GM23338 (cell line): ENCODE results near the gene GRM5. TPM values are rescaled to one million over a fixed set of nuclear protein-coding genes. Genes with fewer than 3 reads are reported as not detected.
"Not testable (repeated sequence)": the region's sequence is repeated elsewhere in the genome, so short reads cannot be mapped to it uniquely, and the experiment has no call there.

Source experiments
- ATAC-seq: fragments of 200-7000 bp; cut with Tn5 transposase; 3 replicates; pipeline ENCODE4 v1.9.1; 2020
- DNase-seq: peaks from one replicate; pipeline ENCODE4 v3.0.0-alpha.2; 2015; ENCODE audit warnings: low spot score
- H2AFZ ChIP-seq: fragments of 200-600 bp; sonication (generic); 2 replicates; pipeline ENCODE4 v1.8.0; 2016; ENCODE audit warnings: antibody characterized with exemption, mild to moderate bottlenecking, moderate library complexity
- H3F3A ChIP-seq: fragments of 200-600 bp; sonication (generic); replicated peaks from 2 replicates; pipeline ENCODE4 v1.8.0; 2017; ENCODE audit warnings: antibody characterized with exemption, mixed run types, low read depth
- H3K27ac ChIP-seq: fragments of 200-600 bp; sonication (generic); 2 replicates; pipeline ENCODE4 v1.6.1; 2016; ENCODE audit warnings: low read depth
- H3K27me3 ChIP-seq: fragments of 200-600 bp; sonication (generic); 2 replicates; pipeline ENCODE4 v1.8.0; 2016; ENCODE audit warnings: mild to moderate bottlenecking, mixed run types, moderate library complexity; ENCODE audit not compliant: insufficient read depth
- H3K36me3 ChIP-seq: fragments of 200-600 bp; sonication (generic); 2 replicates; pipeline ENCODE4 v1.8.0; 2016; ENCODE audit warnings: mild to moderate bottlenecking; ENCODE audit not compliant: insufficient read depth
- H3K4me1 ChIP-seq: fragments of 200-600 bp; sonication (generic); 2 replicates; pipeline ENCODE4 v1.8.0; 2016; ENCODE audit warnings: mild to moderate bottlenecking, moderate library complexity; ENCODE audit not compliant: insufficient read depth
- H3K4me2 ChIP-seq: fragments of 200-600 bp; sonication (generic); 2 replicates; pipeline ENCODE4 v1.7.1; 2017; ENCODE audit warnings: mixed run types
- H3K4me3 ChIP-seq: fragments of 200-600 bp; sonication (generic); 2 replicates; pipeline ENCODE4 v1.6.1; 2016; ENCODE audit warnings: mixed run types
- H3K79me2 ChIP-seq: fragments of 200-600 bp; sonication (generic); replicated peaks from 2 replicates; pipeline ENCODE4 v1.8.0; 2017; ENCODE audit warnings: mild to moderate bottlenecking; ENCODE audit not compliant: insufficient read depth
- H3K9me2 ChIP-seq: fragments of 200-600 bp; sonication (generic); 2 replicates; pipeline ENCODE4 v1.8.0; 2017; ENCODE audit not compliant: insufficient read depth
- H4K20me1 ChIP-seq: fragments of 200-600 bp; sonication (generic); replicated peaks from 2 replicates; pipeline ENCODE4 v1.8.0; 2017; ENCODE audit warnings: mild to moderate bottlenecking; ENCODE audit not compliant: insufficient read depth
- H3K27ac Mint-ChIP-seq: 2 replicates; pipeline ENCODE4 v1.8.0; 2020; ENCODE audit warnings: inconsistent platforms, mild to moderate bottlenecking, moderate library complexity, mixed read lengths
- H3K27me3 Mint-ChIP-seq: 3 replicates; pipeline ENCODE4 v1.8.0; 2022; ENCODE audit warnings: low read depth, mild to moderate bottlenecking, moderate library complexity, mixed read lengths, inconsistent platforms; ENCODE audit not compliant: insufficient read depth, poor library complexity
- H3K36me3 Mint-ChIP-seq: 3 replicates; pipeline ENCODE4 v1.8.0; 2021; ENCODE audit warnings: low read depth, mild to moderate bottlenecking, inconsistent platforms, moderate library complexity, mixed read lengths
- H3K4me1 Mint-ChIP-seq: 3 replicates; pipeline ENCODE4 v1.8.0; 2020; ENCODE audit warnings: mild to moderate bottlenecking, inconsistent platforms, mixed read lengths
- H3K4me3 Mint-ChIP-seq: 3 replicates; pipeline ENCODE4 v1.8.0; 2021; ENCODE audit warnings: moderate library complexity, mild to moderate bottlenecking, inconsistent platforms, mixed read lengths
- H3K9me3 Mint-ChIP-seq: 3 replicates; pipeline ENCODE4 v1.8.0; 2020; ENCODE audit warnings: moderate library complexity, mild to moderate bottlenecking, inconsistent platforms, mixed read lengths
- CREB1 ChIP-seq: fragments of 250-450 bp; sonication (Bioruptor Pico); IDR thresholded peaks from 2 replicates; pipeline ENCODE4 v1.5.0; 2020; ENCODE audit warnings: low read depth, mild to moderate bottlenecking, moderate library complexity
- CTCF ChIP-seq, 2 experiments: fragments of 200-600 bp in 1 of 2; sonication (generic) in 1 of 2; conservative IDR thresholded peaks; 2 replicates each; pipeline versions ENCODE4 v1.5.1 to v1.6.1; 2016 to 2017; ENCODE audit warnings: antibody characterized with exemption in 2 of 2, low read depth in 2 of 2, mild to moderate bottlenecking in 2 of 2, moderate library complexity in 1 of 2
- ETS1 ChIP-seq: IDR thresholded peaks from 2 replicates; pipeline ENCODE4 v1.6.1; 2016; ENCODE audit warnings: antibody characterized with exemption
- EZH2 ChIP-seq: fragments of 200-600 bp; sonication (generic); IDR thresholded peaks from one replicate; pipeline ENCODE4 v1.8.0; 2017; ENCODE audit warnings: antibody characterized with exemption, mild to moderate bottlenecking, low read depth; ENCODE audit not compliant: unreplicated experiment
- EZH2phosphoT487 ChIP-seq: fragments of 200-600 bp; sonication (generic); IDR thresholded peaks from one replicate; pipeline ENCODE4 v1.8.1; 2018; ENCODE audit warnings: antibody characterized with exemption; ENCODE audit not compliant: unreplicated experiment
- JUNB ChIP-seq: IDR thresholded peaks from one replicate; pipeline ENCODE4 v1.6.1; 2016; ENCODE audit warnings: antibody characterized with exemption; ENCODE audit not compliant: unreplicated experiment
- NANOG ChIP-seq: IDR thresholded peaks from 2 replicates; pipeline ENCODE4 v1.6.1; 2016; ENCODE audit warnings: antibody characterized with exemption, borderline replicate concordance
- POLR2AphosphoS5 ChIP-seq: IDR thresholded peaks from 2 replicates; pipeline ENCODE4 v1.6.1; 2016; ENCODE audit warnings: antibody characterized with exemption, low read depth
- REST ChIP-seq: IDR thresholded peaks from one replicate; pipeline ENCODE4 v1.6.1; 2018; ENCODE audit warnings: antibody characterized with exemption; ENCODE audit not compliant: unreplicated experiment
- STAT1 ChIP-seq: IDR thresholded peaks from one replicate; pipeline ENCODE4 v1.6.1; 2016; ENCODE audit warnings: antibody characterized with exemption; ENCODE audit not compliant: unreplicated experiment
- ZNF114 ChIP-seq: fragments of 250-450 bp; sonication (Bioruptor Pico); IDR thresholded peaks from 2 replicates; pipeline ENCODE4 v1.5.0; 2020; ENCODE audit warnings: mild to moderate bottlenecking, moderate library complexity
- ZNF331 ChIP-seq: fragments of 250-450 bp; sonication (Bioruptor Pico); IDR thresholded peaks from 2 replicates; pipeline ENCODE4 v1.5.0; 2020; ENCODE audit warnings: low read depth, mild to moderate bottlenecking, moderate library complexity
- polyA plus RNA-seq: library from polyadenylated mRNA; unstranded; fragments of >200 nt; fragmentation: Nextera tagmentation; extraction: Ambion mirVana; gene quantifications from 2 replicates; pipeline ENCODE4 v1.2.1, GENCODE V29; 2016
- total RNA-seq: library from RNA; depleted of rRNA; stranded (reverse); fragments of >200 nt; shearing (Covaris generic); gene quantifications from 2 replicates; pipeline ENCODE4 v1.2.3, GENCODE V29; 2014

The GRM5 gene
- total and polyA plus RNA-seq, 2 experiments from 2014 or later: 0.23 to 0.45 TPM

GRCh38 chr11:88917065-88917464 lies 148.7 kb downstream of the GRM5 start:
- H3K4me3 Mint-ChIP-seq, ATAC-seq, H3K27ac ChIP-seq, H3K4me2 ChIP-seq, H3K4me3 ChIP-seq, H3K36me3 Mint-ChIP-seq, H3K4me1 Mint-ChIP-seq, DNase-seq, H3K36me3 ChIP-seq, H3F3A ChIP-seq, H3K79me2 ChIP-seq, H3K27ac Mint-ChIP-seq, H3K9me2 ChIP-seq, H4K20me1 ChIP-seq, H3K27me3 Mint-ChIP-seq, H2AFZ ChIP-seq, H3K9me3 Mint-ChIP-seq, H3K27me3 ChIP-seq, H3K4me1 ChIP-seq: not testable (repeated sequence)
- TF ChIP-seq CTCF (conservative IDR thresholded peaks at IDR 0.05; ENCODE audit: low read depth in 2 of 2): peak in 1 of 2 experiments; percentile 27; a peak in 2 of 4 replicates

GRCh38 chr11:88909500-88909899 lies 156.3 kb downstream of the GRM5 start:
- Mint-ChIP-seq H3K27me3 (peaks cover 4% of the 10 kb centered on the region), H3K9me3 (no peaks in the 10 kb centered on the region), H3K4me1 (peaks cover 6% of the 10 kb centered on the region; the same call in 1 of the 3 replicates), H3K36me3 (no peaks in the 10 kb centered on the region), H3K4me3 (no peak overlapping the region), H3K27ac (no peak overlapping the region)
- H3K4me3 ChIP-seq: no peak overlapping the region
- H3K9me2 ChIP-seq: no peaks in the 10 kb centered on the region
- no peaks in the 10 kb centered on the region for H3K79me2 ChIP-seq
- H3K27me3 ChIP-seq: no peaks in the 10 kb centered on the region
- H2AFZ ChIP-seq: no peak overlapping the region
- no peak overlapping the region for H3K4me2 ChIP-seq
- DNase-seq: no peak
- no peak overlapping the region for H3K27ac ChIP-seq
- H4K20me1 ChIP-seq: no peaks in the 10 kb centered on the region
- H3F3A ChIP-seq: no peaks in the 10 kb centered on the region
- H3K4me1 ChIP-seq: no peaks in the 10 kb centered on the region
- H3K36me3 ChIP-seq: no peaks in the 10 kb centered on the region
- no peak for ATAC-seq
- no peak for TF ChIP-seq ETS1
- no peak for TF ChIP-seq ZNF331 (CRISPR knock-in tag)
- no peak for TF ChIP-seq POLR2AphosphoS5
- no peak for TF ChIP-seq EZH2
- no peak for TF ChIP-seq REST
- no peak for TF ChIP-seq JUNB
- TF ChIP-seq STAT1: no peak
- TF ChIP-seq EZH2phosphoT487: no peak
- no peak for TF ChIP-seq ZNF114 (CRISPR knock-in tag)
- TF ChIP-seq NANOG: no peak
- TF ChIP-seq CREB1 (CRISPR knock-in tag): no peak
- no peak for TF ChIP-seq CTCF (conservative IDR thresholded peaks at IDR 0.05; ENCODE audit: low read depth in 2 of 2)

GRCh38 chr11:88901436-88901835 lies 164.3 kb downstream of the GRM5 start:
- H3K4me1 Mint-ChIP-seq, H3K4me1 ChIP-seq, H3K4me3 ChIP-seq, H3F3A ChIP-seq, H3K9me2 ChIP-seq, H3K27ac ChIP-seq, H2AFZ ChIP-seq, H3K4me3 Mint-ChIP-seq, H3K27me3 ChIP-seq, DNase-seq, H3K79me2 ChIP-seq, H3K36me3 ChIP-seq, H4K20me1 ChIP-seq, H3K36me3 Mint-ChIP-seq, ATAC-seq, H3K4me2 ChIP-seq, H3K27me3 Mint-ChIP-seq, H3K27ac Mint-ChIP-seq, H3K9me3 Mint-ChIP-seq: not testable (repeated sequence)
